Measurements from ENCODE around the gene AUTS2. TPM values are rescaled to one million over a fixed set of nuclear protein-coding genes. Genes with fewer than 3 reads are reported as not detected.

The AUTS2 gene
- total RNA-seq, 2 experiments from 2014 or later = 17.5 to 23.8 TPM

DNA sequence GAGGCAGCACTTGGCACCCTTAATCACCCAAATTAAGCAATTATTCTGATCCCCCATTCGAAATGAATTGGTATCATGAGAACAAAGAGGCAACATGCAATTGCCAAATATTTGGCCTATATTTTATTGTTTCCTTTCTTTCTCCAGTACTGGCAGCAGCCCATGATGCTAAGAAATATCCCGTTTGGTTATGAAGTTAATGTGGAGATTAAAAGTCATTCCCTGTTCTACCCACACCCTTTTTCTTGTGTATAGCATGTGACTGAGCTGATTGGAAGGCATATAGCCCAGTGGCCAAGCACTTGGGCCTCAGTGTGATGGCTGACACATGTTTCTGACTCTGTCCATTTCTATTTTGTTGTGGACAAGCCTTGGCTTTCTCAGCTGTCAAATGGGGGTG lies 841.4 kb downstream of the AUTS2 start:
- Mint-ChIP-seq H3K36me3 (no peaks in the 10 kb centered on the region), H3K9me3 (no peaks in the 10 kb centered on the region), H3K27me3 (no peaks in the 10 kb centered on the region), H3K4me1 (peaks cover 6% of the 10 kb centered on the region), H3K4me3 (no peak overlapping the region), H3K27ac (no peak overlapping the region)
- ATAC-seq (ENCODE audit: low read depth) (no peak), DNase-seq (no peak)
- POLR2A ChIA-PET = no interaction called here

DNA sequence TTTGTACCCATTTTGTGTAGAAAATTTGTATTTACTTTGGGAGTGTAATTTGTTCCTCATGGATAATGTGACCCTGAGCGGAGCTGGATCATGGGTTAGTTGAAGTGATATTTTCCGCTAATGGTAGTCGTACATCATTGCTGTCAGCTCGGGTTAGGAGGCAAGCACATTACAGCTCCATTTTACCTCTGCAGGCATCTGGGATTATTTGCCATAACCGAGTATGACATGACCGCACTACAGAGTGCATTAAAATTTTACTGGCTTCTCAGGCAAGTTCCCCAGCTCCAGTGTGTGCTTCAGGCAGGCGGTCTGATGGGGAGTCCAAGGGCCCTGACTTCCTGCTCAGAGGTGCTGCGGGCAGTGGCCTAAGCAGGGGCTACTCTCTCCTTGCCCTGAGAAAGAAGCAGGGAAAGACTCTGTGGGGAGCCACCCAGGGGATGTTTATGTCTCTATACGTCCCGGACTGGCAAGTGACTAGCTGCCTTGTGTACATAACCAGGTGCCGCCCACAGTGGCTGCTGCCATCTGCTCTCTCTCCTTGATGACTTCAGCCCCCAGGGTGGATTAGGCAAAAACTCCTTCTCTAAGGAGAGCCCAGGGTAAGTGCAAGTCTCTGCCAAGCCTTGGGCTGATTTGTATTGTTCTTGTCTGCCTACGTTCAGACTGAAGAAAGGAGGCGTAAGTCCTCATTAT lies 848.3 kb downstream of the AUTS2 start:
- POLR2A ChIA-PET = no interaction called here
- no peak overlapping the region for H3K4me3 Mint-ChIP-seq
- H3K27me3 Mint-ChIP-seq = no peaks in the 10 kb centered on the region
- no peak for DNase-seq
- H3K27ac Mint-ChIP-seq = no peak overlapping the region
- ATAC-seq (ENCODE audit: low read depth) = no peak
- H3K9me3 Mint-ChIP-seq = no peaks in the 10 kb centered on the region
- H3K36me3 Mint-ChIP-seq = no peaks in the 10 kb centered on the region
- no peaks in the 10 kb centered on the region for H3K4me1 Mint-ChIP-seq

DNA sequence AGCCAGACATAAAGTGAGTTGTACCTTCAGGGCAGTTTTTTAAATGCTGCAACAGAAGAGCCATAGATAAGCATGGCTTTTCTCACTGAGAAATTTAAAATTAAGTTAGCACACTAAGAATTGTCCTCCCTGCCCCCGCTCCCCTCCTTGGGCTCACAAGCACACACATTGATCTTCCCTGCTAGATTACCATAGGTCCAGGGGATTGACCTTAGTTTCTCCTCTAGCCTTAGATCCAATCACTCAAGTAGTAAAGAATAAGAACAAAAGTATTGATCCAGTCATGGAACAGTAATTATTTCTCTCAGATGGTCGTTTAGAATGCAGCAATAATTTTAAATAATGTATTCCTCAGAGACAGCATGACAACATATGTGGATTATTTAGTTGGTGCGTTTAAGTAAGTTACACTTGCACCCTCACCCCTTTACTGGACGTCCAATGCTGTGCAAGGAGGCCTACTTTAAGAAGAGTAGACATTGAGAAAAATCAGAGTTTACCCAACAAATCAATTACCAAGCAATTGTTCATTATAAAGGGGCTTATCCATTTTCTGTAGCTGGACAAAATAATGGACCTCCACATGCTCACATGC lies 850.1 kb downstream of the AUTS2 start:
- H3K27ac Mint-ChIP-seq = no peak overlapping the region
- ATAC-seq (ENCODE audit: low read depth) = no peak
- H3K4me1 Mint-ChIP-seq = no peaks in the 10 kb centered on the region
- no peaks in the 10 kb centered on the region for H3K9me3 Mint-ChIP-seq
- no peaks in the 10 kb centered on the region for H3K27me3 Mint-ChIP-seq
- H3K36me3 Mint-ChIP-seq = no peaks in the 10 kb centered on the region
- H3K4me3 Mint-ChIP-seq = no peak overlapping the region
- no peak for DNase-seq
- POLR2A ChIA-PET = no interaction called here

DNA sequence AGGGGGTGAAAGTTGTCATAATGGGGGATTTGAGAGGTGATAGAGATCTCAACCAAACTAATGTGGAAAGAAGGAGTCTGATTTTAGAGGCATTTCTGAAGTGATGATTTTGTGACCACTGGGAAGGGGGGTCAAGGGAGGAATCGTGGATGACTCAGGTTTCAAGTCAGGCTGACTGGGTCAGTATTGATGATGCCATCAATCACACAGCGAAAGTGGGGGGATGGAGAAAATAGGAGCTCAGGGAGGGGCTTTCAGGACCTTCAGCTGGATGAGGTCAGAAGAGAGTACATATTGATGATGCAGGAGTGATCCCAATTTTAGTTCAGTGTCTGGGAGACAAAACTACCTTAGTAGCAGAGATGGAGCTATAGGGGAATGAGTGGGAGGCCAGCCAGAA lies 852.5 kb downstream of the AUTS2 start:
- Mint-ChIP-seq H3K27ac (no peak overlapping the region), H3K4me3 (no peak overlapping the region), H3K36me3 (no peaks in the 10 kb centered on the region), H3K4me1 (no peaks in the 10 kb centered on the region), H3K9me3 (no peaks in the 10 kb centered on the region), H3K27me3 (no peaks in the 10 kb centered on the region)
- ATAC-seq (ENCODE audit: low read depth) = no peak
- no peak for DNase-seq
- POLR2A ChIA-PET = no interaction called here

DNA sequence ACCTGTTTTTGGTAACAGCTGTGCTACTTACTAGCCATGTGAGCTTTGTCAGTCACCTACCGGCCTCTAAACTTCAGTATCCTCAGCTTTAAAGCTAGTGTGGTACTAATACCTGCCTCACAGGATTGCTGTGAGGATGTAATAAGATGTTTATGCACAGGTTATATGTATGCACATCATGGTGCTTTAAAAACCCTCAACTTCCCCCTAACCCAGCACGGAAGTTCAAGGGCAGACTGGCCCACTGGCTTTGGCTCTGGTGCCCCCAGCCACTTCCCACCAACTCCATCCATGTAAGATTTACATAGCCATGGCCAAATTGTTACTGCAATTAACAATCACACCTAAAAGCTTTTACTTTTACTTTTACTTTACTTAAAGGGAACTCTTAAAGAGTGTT lies 857.6 kb downstream of the AUTS2 start:
- DNase-seq (no peak), ATAC-seq (ENCODE audit: low read depth) (no peak)
- Mint-ChIP-seq H3K36me3 (no peaks in the 10 kb centered on the region), H3K27me3 (peaks cover 1% of the 10 kb centered on the region), H3K9me3 (no peaks in the 10 kb centered on the region), H3K4me3 (no peak overlapping the region), H3K27ac (no peak overlapping the region), H3K4me1 (peaks cover 9% of the 10 kb centered on the region)
- POLR2A ChIA-PET = no interaction called here

DNA sequence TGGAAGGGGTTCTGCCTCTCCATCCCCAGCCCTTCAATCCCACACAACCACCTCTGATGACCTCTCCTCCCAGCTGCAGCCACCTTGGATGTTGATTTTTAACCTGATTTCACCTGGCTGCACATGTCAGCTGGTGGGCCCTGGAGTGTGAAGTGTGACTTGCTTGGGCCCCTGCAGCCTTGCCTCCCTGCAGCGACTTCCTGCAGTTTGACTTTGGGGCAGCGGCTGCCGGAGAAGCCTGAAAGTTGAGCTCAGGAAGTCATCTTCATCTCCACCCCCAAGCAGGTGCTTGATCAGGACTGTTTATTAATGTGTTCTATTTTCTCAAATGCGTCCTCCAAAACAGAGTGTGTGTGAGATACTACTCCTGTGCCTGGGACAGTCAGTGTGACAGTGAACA lies 858.4 kb downstream of the AUTS2 start:
- Mint-ChIP-seq H3K36me3 (no peaks in the 10 kb centered on the region), H3K4me1 (peaks cover 9% of the 10 kb centered on the region), H3K9me3 (no peaks in the 10 kb centered on the region), H3K4me3 (no peak overlapping the region), H3K27me3 (peaks cover 1% of the 10 kb centered on the region), H3K27ac (peak overlapping the region; percentile 30)
- DNase-seq (peak; percentile 33), ATAC-seq (ENCODE audit: low read depth) (peak; percentile 47)
- POLR2A ChIA-PET = no interaction called here

DNA sequence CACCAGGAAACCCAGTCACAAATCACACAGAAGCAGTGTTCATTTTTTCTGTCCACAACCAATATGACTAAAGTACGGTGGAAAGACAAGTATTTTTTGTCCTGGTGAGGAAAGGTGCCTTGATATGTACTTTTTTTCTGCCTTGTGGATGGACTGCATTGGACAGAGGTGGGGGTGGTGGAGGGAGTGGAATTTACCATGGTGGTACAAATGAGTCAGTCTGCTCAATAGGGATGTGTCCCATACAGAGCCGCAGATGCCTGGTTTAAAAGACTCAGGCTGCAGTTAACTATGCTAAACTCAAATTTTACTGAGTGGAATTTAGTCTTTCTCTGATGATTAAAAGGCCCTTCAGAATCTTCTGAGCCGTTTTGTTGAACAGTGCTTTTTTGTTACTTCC lies 859.2 kb downstream of the AUTS2 start:
- ATAC-seq (ENCODE audit: low read depth) (no peak), DNase-seq (no peak)
- Mint-ChIP-seq H3K36me3 (no peaks in the 10 kb centered on the region), H3K9me3 (no peaks in the 10 kb centered on the region), H3K27me3 (peaks cover 1% of the 10 kb centered on the region), H3K4me1 (peaks cover 9% of the 10 kb centered on the region), H3K27ac (no peak overlapping the region), H3K4me3 (no peak overlapping the region)
- POLR2A ChIA-PET = no interaction called here

DNA sequence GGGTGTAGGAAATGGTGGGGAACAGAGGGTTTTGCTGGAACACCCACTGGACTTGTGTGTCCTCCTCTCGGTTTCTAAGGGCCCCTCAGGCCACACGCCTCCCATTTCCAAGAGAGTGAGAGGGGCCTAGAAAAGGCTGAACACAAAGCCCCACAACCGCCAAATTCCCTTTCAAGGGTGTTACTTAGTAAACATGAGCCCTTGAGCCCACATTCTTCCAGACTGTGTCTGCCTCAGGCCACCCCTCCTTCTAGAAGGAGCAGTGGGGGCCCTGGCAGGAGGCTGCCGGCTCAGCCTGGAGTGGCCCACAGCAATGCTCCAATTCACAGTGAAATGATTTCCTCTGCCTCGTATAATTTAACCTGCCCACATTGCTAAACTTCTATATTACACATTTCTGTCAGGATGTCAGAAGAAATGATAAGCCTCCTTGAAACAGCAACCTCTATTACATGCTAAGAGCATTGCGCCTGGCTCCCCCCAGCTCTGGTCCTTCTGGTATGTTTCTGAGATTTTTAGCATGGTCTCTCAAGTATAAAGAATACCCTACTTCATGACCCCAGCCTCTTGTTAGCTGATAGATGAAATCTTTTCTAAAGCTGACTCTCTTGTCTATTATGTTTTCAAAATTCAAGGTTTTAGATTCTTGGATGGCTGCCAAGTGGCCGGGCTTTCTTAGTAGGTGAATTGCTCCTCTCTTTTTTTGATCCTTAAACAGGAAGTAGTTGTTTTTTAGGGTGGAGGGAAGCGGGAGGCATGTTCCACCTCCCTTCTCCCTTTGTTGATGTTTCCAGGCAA lies 859.8 kb downstream of the AUTS2 start:
- Mint-ChIP-seq H3K9me3 (no peaks in the 10 kb centered on the region), H3K27ac (no peak overlapping the region), H3K36me3 (no peaks in the 10 kb centered on the region), H3K4me1 (peaks cover 9% of the 10 kb centered on the region), H3K4me3 (no peak overlapping the region), H3K27me3 (peaks cover 1% of the 10 kb centered on the region)
- no peak for DNase-seq
- POLR2A ChIA-PET = no interaction called here
- ATAC-seq (ENCODE audit: low read depth) = no peak

DNA sequence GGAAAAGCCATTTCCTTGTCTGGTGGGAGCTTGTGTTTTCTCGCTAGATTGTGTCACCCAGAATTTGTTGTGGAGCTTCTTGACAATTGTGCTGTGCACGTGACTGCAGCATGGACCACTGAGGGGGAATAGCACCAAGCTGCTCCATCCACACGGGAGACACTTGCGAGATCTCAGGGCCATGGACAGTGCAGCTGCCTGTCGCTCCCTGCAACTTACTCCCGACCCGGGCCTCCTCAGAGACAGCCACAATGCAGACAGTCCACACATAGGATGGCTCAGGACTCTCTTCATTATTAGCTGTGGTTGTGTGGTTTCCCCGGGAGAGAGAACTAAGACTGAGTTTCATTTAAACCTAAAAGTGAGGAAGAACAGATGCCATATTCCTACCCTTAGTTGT lies 860.5 kb downstream of the AUTS2 start:
- no peak for DNase-seq
- H3K27ac Mint-ChIP-seq = no peak overlapping the region
- no peaks in the 10 kb centered on the region for H3K36me3 Mint-ChIP-seq
- no peaks in the 10 kb centered on the region for H3K9me3 Mint-ChIP-seq
- no peak for ATAC-seq (ENCODE audit: low read depth)
- H3K27me3 Mint-ChIP-seq = peaks cover 1% of the 10 kb centered on the region
- H3K4me3 Mint-ChIP-seq = no peak overlapping the region
- POLR2A ChIA-PET = no interaction called here
- peaks cover 9% of the 10 kb centered on the region for H3K4me1 Mint-ChIP-seq

DNA sequence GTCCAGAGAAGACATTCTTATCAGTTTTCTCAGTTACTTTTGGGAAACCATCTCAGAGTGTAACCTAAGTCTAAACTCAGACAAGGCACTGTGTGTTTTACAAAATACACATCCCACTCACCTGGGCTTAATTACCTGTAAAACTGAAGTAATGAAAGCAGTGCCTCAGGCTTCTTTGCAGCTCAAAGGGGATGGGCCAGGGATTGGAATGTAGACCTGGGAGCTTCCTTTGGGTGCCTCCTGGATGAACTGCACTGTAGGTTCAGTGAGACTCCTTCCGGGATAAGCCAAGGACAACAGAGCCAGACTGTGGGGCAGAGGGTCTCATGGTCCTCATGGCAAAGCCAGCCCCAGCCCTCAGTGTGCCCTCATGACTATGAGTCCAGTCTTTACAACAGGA lies 861.3 kb downstream of the AUTS2 start:
- no peak for ATAC-seq (ENCODE audit: low read depth)
- peaks cover 9% of the 10 kb centered on the region for H3K4me1 Mint-ChIP-seq

DNA sequence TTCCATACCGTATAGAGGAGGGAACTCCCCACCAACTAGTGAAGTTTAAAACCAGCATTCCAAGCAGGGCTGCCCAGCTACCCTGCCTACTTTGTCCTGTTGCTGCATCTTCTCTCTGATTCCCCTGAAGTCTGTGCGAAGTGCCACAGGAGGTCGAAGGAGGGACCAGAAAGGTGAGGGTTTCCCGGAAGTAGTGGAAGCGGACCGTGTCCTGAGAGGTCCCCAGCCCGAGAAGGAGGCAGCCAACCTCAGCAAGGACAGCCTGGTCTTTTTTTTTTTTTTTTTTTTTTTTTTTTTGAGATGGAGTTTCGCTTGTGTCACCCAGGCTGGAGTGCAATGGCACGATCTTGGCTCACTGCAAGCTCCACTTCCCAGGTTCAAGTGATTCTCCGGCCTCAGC lies 861.8 kb downstream of the AUTS2 start:
- DNase-seq = no peak
- peaks cover 1% of the 10 kb centered on the region for H3K27me3 Mint-ChIP-seq
- H3K36me3 Mint-ChIP-seq = no peaks in the 10 kb centered on the region
- H3K4me1 Mint-ChIP-seq = peaks cover 9% of the 10 kb centered on the region
- no peak for ATAC-seq (ENCODE audit: low read depth)
- POLR2A ChIA-PET = no interaction called here
- no peaks in the 10 kb centered on the region for H3K9me3 Mint-ChIP-seq
- H3K4me3 Mint-ChIP-seq = no peak overlapping the region
- no peak overlapping the region for H3K27ac Mint-ChIP-seq

More for the DNA sequence above, 861.3 kb downstream of the AUTS2 start:
- Mint-ChIP-seq H3K27ac (no peak overlapping the region), H3K9me3 (no peaks in the 10 kb centered on the region), H3K36me3 (no peaks in the 10 kb centered on the region), H3K4me3 (no peak overlapping the region), H3K27me3 (peaks cover 1% of the 10 kb centered on the region)
- DNase-seq = no peak
- POLR2A ChIA-PET = no interaction called here

DNA sequence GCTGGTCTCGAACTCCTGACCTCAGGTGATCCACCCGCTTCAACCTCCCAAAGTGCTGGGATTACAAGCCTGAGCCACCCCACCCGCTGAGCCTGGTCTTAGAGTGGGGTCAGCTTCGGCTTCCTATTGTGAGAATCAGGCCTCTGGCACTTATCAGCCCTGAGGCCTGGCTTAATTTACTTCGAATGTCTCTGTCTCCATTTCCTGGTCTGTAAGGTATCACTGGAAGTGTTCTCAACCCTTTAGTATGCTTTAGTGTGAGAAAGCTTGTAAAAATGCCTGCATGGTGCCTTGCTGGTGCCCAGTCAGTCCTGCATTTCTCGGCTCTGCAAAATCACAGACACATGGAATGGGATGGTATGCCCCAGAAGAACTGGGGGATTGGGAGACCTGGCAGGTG lies 862.3 kb downstream of the AUTS2 start:
- POLR2A ChIA-PET = no interaction called here
- no peak for ATAC-seq (ENCODE audit: low read depth)
- Mint-ChIP-seq H3K27ac (no peak overlapping the region), H3K4me3 (no peak overlapping the region), H3K9me3 (no peaks in the 10 kb centered on the region), H3K27me3 (peaks cover 1% of the 10 kb centered on the region), H3K4me1 (peaks cover 9% of the 10 kb centered on the region), H3K36me3 (no peaks in the 10 kb centered on the region)
- DNase-seq = no peak

DNA sequence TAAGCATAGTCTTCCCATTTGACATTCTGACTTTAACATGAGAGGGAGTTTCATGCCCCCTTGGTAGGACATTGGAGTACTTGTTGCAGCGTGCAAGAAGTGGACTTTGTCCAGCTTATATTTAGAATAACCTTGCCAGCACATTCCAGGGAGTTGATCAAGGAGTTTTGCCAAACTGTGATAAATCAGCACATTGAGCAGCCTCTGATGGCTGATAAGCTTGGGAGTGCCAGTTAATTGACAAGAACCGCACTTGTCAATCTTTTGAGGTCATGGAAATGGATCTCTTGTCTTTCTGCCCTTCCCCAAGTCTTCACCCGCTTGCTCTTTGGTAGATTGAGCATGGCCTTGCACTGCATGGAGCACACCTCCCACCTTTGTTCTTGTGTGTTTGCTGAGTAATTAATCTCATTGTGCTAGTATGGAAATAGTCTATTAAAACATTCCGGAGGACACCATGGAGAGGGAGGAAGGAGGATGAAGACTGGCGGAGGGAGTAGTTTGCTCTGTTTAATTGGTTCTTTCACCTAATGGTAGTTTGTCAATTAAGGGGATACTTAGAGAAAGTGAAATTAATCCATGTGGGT lies 865.2 kb downstream of the AUTS2 start:
- POLR2A ChIA-PET = no interaction called here
- no peaks in the 10 kb centered on the region for H3K36me3 Mint-ChIP-seq
- H3K27me3 Mint-ChIP-seq = peaks cover 6% of the 10 kb centered on the region
- DNase-seq (no peak), ATAC-seq (ENCODE audit: low read depth) (no peak)
- peaks cover 1% of the 10 kb centered on the region for H3K9me3 Mint-ChIP-seq
- peaks cover 2% of the 10 kb centered on the region for H3K4me1 Mint-ChIP-seq
- no peak overlapping the region for H3K4me3 Mint-ChIP-seq
- no peak overlapping the region for H3K27ac Mint-ChIP-seq

Measured in activated naive CD8-positive, alpha-beta T cell treated with anti-CD3 and anti-CD28 coated beads, Interleukin-2, amount 10 ng/mL, durations not matched to agents 7 days and 5 days (primary cell).